ENCODE measurements around the gene CNIH4.
"Not testable (repeated sequence)": the region's sequence is repeated elsewhere in the genome, so short reads cannot be mapped to it uniquely, and the experiment has no call there.

The CNIH4 gene

DNA sequence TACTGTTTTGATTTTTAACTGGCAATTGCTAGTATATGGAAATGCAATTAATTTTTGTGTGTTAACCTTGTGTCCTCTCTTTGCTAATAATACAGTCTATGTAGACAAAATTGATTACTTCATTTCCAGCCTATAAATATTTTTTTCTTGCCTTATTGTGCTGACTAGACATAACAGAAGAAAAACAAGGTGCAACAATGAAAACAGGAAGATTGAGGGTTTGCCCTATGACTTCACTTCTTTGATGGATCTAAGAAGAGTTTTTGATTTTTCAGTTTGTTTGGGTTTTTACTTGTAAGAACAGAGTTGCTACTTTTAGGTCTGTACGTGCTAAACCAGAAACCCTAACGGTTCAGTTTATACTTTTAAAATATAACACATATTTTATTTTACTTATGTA lies 8.5 kb upstream of the CNIH4 start:
- DNase-seq (ENCODE audit: low spot score) = no peak

DNA sequence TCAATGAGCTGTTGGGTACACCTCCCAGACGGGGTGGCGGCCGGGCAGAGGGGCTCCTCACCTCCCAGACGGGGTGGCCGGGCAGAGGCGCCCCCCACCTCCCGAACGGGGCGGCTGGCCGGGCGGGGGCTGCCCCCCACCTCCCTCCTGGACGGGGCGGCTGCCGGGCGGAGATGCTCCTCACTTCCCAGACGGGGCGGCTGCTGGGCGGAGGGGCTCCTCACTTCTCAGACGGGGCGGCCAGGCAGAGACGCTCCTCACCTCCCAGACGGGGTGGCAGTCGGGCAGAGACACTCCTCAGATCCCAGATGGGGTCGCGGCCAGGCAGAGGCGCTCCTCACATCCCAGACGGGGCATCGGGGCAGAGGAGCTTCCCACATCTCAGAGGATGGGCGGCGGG lies 7.0 kb upstream of the CNIH4 start:
- not testable (repeated sequence) for DNase-seq (ENCODE audit: low spot score)

DNA sequence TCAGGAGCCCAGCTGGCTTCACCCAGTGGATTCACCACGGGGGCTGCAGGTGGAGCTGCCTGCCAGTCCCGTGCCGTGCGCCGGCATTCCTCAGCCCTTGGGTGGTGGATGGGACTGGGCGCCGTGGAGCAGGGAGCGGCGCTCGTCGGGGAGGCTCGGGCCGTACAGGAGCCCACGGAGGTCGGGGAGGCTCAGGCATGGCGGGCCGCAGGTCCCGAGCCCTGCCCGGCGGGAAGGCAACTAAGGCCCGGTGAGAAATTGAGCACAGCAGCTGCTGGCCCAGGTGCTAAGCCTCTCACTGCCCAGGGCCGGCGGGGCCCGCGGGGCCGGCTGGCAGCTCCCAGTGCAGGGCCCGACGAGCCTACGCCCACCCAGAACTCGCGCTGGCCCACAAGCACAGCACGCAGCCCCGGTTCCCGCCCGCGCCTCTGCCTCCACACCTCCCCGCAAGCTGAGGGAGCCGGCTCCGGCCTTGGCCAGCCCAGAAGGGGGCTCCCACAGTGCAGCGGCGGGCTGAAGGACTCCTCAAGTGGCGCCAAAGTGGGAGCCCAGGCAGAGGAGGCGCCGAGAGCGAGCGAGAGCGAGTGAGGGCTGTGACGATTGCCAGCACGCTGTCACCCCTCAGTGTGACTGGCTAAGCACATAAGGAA lies 4.1 kb upstream of the CNIH4 start:
- not testable (repeated sequence) for DNase-seq (ENCODE audit: low spot score)

DNA sequence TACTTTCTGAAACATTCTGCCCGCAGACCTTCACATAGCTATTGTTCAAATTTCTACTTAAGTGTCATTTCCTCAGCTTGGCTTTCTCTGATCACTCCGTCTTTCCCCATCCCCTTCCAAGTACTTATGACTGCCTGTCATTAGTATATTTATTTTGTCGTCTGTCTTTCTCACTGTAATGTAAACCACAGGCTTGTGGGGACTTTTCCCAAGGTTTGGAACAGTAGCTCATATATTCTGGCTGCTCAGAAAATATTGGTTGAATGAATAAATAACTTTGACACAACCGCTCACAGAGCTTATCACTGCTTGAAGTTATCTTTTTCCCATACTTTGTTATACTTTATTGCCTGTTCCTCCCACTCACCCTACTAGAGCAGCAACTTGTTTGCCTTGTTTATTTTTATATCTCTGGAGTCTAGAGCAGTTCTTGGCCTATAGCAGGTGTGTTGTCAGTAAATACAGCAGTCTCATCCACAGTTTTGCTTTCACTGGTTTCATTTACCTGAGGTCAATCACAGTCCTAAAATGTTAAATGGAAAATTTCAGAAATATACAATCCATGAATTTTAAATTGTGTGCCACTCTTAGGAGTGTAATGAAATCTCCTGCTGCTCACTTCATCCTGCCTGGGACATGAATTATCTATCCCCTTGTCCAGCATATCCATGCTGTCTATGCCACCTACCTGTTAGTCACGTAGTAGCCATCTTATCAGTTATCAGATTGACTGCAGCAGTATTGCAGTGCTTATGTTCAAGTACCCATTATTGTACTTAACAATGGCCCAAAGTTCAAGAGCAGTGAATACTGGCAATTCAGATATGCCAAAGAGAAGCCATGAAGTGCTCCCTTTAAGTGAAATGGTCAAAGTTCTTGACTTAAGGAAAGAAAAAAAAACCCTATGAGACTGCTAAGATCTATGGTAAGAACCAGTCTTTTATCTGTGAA lies 2.4 kb upstream of the CNIH4 start:
- no peak for DNase-seq (ENCODE audit: low spot score)

DNA sequence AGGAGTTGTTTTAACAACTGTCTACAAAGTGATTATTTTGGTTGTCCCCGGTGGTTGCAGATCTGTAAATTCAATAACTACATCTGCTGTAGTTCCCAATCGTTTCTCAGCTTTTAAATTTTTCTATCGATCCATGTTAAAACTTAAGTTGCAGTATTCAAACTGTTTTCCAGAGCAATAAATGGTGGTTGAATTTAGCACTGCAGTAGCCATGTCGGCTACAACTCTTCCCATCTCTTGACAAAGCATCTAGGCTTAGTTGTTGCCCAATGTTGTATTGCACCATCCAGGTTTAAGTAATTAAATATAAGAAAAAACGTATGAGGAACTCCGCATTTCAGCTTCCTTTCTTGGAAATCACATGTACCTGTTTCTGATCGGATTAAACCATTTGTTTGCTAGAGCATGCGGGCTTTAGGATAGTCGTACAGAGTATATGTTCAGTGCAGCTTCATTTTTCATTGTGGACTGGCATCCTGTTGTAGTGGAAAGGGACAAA lies 996 bp downstream of the CNIH4 start:
- DNase-seq (ENCODE audit: low spot score) = no peak

DNA sequence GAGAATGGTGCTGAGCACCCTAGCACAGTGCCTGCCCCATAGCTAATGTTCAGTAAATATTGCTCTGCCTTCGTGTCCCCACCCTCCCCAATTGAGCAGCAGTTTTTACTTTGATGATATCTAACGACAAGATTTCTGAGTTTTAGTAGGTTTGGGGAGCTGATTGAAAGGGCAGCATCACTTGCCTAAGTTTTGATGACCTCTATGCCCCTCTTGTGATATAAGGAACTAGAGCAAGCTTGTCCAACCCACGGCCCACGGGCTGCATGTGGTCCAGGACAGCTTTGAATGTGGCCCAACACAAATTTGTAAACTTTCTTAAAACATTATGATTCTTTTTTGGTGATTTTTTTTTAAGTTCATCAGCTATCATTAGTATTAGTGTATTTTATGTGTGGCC lies 1.6 kb downstream of the CNIH4 start:
- no peak for DNase-seq (ENCODE audit: low spot score)

DNA sequence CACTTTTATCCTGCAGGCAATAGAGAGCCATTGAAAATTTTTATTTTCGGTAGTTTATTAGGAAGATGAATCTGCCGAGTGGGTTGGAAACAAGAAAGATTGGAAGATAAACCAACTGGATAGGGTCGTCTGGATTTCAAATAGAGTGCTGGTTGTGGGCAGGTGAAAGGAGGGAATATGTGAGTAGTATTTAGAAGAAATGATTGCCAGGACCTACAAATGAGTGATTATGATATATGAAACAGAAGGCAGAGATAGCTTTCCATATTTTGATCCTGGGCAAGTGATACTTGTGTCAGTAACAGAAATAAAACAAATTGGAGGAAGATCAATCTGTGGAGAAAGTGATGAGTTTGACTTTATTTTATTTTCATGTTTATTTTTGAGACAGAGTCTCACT lies 2.5 kb downstream of the CNIH4 start:
- no peak for DNase-seq (ENCODE audit: low spot score)

DNA sequence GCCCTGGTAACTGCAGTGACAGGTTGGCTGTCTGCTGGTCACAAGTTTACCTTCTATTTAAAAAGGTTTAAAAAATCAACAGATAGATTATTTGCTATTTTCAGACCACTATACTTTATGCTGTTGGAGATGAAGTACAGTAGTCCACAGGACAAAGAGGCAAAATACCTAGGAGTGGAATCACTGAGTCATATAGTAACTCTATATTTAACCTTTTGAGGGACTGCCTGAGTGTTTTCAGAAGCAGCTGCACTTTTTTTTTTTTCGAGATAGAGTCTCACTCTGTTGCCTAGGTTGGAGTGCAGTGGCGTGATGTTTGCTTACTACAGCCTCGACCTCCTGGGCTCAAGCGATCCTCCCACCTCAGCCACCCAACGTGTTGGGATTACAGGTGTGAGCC lies 11.7 kb downstream of the CNIH4 start:
- DNase-seq (ENCODE audit: low spot score) = no peak

DNA sequence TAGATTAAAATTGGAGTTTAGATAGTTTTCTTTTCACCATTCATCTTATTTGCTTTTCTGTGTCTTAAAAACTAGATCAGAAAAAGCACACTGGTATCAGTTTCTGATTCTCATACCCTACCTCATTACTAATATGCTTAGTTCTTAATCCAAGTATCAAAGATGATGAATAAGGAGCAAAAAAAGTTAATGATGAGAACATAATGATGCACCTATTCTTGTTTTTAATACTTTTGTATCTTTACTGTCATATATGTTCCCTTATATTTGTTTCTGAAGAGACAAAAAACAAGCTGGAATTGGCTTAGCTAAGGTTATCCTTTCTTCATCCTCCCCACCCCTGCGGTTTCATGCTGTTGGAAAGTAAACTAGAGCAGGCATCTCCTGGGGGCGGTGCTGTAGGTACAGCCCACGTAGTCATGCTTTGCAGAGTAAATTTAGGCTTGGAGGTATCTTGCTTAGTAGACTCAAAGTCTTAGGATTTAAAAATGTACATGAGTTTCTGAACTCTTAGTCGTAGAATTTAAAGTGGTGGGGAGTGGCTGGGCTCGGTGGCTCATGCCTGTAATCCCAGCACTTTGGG lies 16.4 kb downstream of the CNIH4 start:
- no peak for DNase-seq (ENCODE audit: low spot score)

DNA sequence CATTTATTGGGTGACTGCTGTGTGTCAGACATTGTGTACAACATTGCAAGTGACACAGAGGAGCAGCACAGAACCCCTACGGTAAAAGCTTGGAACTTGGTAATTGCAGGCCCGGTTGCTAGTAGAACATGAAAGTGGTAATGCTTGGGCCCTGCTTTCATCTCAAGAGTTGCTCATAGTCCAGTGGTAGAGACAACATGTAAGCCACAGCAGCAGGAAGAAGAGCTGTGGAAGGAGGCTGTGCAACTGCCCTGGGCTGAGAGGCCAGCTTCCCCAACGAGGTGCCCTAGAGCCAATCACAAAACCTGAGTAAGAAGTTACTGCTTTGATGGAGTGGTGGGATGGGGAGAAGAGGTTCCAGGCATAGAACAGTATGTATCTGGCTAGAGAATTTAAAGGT lies 18.4 kb downstream of the CNIH4 start:
- DNase-seq (ENCODE audit: low spot score) = no peak

DNA sequence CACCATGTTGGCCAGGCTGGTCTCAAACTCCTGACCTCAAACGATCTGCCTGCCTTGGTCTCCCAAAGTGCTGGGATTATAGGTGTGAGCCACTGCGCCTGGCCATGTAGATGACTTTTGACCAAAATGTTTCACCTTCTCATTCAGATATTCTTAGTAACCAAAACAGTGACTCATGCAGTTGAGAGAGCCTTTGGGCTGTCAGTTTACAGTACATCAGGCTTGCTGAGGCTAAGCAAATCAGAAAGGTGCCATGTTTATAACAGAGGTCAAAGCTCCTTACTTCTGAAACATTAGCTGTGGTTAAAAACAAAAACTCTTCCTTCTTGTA lies 21.0 kb downstream of the CNIH4 start:
- no peak for DNase-seq (ENCODE audit: low spot score)

DNA sequence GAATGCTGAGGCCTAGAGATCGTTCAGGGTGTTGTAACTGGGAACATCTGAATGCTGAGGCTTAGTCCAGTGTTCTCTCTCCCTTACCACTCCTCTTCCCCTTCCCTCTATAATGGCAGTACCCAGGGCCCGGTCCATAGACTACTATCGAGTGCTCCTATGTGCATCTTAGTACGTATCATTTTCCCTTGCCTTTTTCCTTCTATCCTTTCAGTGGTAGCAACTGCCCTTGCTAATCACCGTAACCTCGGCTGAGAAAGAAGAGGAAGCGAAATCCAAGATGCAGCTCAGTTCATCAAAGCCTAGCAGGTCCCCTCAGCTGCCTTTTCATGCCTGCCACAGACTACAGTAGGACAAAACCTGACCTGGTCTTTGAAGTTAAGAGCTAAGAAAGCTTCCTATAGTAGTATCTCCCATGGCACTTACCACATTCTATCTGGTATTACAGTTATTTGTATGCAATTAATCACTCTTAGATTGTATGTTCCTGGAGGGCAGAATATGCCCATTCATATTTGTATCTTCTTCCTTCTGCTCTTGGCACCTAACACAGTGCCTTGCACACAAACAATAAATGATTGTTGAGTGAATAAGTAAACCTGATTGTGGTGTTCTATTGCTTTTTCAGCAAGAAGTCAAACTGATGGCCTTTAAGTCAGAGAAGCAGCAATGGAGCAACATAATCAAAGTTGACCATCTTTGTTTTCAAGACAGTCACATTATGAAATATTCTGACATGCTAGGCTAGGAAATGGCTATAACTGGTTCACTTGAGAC lies 22.4 kb downstream of the CNIH4 start:
- no peak for DNase-seq (ENCODE audit: low spot score)

DNA sequence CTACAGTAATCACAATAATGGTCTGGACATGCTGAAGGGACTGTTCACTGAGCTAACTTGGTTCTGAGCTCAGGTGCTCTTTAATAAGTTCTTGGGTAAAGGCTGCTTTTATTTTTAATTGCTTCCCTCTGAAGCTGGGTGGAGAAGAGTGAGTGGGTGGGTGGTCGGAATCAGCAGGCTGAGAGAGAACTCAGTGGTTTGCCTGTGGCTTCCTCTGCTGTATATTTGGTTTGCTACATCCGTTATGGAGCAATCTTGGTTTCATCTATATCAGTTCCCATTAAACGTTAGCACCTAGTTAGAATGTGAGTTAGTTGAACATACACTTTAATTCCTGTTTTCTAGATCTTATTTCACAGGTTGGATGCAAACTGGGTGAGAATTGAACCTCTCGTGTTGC lies 23.3 kb downstream of the CNIH4 start:
- DNase-seq (ENCODE audit: low spot score) = no peak

DNA sequence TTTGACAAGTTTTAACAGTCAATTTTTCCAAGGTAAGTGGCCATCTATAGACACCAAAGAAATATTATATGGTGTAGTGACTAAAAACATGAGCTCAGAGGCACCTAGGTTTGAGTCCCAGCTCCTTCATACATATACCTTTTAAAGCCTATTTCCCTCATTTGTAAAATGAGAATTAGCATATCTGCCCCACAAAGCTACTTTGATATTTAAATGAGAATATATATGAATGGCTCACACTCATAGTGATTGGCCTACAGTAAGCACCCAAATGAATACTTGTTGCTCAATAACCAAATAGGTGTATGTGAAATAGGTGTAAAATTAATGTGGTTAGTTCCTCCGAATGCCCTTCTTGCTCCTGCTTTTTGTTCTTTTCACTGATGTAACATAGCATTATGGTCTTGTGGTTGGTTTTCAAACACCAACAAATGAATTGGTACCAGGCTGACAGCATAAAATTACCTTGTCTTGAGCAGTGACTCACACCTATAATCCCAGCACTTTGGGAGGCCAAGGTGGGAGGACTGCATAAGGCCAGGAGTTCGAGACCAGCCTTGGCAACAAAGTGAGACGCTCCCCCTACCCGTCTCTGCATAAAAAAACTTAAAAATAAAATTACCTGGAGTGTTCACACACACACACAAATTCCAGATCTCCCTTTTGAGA lies 25.3 kb downstream of the CNIH4 start:
- no peak for DNase-seq (ENCODE audit: low spot score)

DNA sequence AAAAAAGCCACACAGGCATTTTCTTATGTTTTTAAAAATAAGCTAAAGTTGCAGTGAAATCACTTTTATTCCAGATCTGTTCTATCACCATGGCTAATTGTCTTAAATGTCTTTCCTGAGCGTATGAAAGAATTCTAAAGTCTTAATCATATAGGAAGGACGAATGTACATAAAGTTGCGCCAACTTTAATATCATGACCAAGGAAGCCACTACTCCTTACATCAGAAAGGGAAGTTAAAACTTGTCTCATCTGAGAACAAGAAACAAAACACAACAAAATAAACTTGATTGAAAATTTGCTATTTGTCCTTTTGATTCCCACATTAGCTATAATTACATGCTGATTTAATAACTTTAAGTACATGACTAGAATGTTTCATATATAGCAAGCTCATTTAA lies 26.5 kb downstream of the CNIH4 start:
- DNase-seq (ENCODE audit: low spot score) = no peak

DNA sequence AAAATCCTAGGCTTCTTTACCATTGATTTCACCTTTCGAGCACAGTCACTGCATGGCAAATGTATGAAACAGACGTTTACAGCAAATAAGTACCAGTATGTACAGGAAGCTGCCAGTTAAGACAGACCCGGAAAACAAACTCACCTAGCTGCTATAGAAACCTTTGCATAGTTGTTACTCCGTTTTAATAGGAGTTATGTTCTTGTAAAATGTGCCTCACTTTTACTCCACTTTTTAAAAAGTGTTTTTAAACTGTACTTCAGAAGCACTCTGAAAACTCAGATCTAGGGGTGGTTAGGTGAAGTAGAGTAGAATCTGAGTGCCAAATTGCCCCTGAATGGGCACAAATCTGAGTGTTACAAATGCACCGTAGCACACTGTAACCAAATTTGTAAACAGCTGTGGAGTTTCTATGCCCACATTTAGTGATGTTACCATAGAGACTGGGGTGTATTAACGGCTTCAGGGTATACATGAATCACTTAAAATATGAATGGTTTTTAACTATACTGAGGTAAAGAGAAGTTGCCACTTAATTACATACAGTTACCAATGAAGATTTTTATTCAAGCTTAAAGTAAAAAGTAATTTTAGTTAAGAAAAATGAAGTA lies 30.7 kb downstream of the CNIH4 start:
- DNase-seq (ENCODE audit: low spot score) = no peak

DNA sequence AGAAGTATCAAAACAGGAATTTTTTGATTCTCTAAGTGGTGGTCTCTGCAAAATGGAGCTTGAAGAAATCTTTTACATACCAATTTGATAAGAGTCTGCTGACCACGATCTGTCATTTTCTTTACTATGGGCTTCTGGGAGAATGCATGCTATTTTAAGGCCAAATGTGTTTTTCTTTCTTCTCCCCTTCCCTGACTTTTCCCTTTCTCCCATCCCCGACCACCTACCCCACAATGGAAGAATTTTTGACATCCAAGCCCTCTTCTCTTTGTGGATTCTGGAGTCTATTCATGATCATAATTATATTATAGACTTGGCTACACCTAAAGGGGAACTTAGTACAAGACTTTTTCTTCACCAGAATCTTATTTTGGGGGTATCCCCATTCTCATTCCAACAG lies 31.3 kb downstream of the CNIH4 start:
- no peak for DNase-seq (ENCODE audit: low spot score)

DNA sequence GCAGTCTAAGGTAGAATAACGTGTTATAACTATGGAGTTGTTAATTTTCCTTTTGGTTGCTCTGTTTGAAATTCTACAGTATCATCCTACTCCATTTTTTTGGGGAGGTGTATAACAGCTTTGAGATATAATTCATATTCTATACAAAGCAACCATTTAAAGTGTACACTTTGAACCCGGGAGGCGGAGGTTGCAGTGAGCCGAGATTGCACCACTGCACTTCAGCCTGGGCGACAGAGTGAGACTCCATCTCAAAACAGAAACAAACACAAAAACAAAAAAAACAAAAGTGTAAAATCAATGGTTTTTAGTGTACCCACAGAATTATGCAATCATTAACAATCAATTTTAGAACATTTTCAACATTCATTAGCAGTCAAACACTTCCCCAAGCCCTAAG lies 33.8 kb downstream of the CNIH4 start:
- DNase-seq (ENCODE audit: low spot score) = no peak

DNA sequence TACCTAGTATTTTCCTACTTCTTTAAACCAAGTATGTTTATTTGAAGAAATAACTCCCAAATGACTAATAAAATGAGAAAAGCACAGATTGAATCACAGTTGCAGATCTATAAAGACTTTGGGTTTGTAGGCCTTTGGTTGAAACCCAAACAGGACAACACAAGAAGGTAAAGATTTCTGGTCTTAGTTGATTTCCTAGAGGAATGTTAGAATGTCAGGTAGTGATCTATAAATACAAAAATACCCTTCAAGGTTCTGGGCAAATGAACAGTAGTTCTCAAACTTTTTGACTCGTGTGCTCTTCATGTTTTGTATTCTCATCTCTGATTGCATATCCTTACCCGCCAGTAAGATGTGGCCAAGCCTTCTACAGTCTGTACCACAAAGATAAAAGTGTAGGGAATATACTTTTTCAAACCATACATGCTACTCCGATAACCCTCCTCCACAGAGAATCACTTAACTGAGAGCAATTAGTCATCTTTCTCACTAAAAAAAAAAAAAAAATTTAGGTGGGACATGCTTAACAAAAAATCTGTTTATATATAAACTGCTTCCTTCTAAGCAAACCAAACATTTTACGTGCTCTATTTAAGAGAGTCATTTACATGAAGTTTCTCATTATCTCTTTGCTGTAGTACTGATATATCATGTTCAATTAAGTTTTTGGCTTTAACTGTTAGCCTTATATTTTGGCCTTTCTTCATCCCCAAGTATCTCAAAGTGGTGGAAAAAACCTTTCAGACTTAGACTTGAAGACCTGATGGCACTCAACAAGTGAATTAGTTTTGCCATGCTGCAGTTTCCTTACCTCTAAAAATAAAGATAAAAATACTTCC lies 36.0 kb downstream of the CNIH4 start:
- DNase-seq (ENCODE audit: low spot score) = peak; percentile 83

DNA sequence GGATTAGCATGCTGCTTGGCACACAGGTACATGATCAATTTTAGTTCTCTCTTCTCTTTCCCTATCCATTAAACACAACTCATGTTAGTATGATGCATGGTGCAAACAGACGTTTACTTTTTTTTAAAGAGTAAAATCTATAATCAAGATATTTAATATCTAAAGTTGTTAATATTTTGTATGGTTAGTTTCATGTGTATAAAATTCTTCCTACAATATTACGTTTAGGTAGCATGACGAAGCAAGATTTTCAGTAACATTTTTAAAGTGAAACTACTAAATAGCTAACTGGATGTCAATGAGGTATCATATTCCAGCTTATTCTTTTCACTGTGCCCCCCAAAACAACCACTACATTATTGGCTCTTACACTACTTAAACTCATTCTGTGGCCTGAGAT lies 36.6 kb downstream of the CNIH4 start:
- DNase-seq (ENCODE audit: low spot score) = peak; percentile 53

Data from hematopoietic multipotent progenitor cell treated with erythropoietin and hydrocortisone succinate and interleukin-3 and kit ligand, for 15 days (in vitro differentiated cells).